ENCODE results near the gene OR4D1. TPM values are rescaled to one million over a fixed set of nuclear protein-coding genes. Genes with fewer than 3 reads are reported as not detected.

OR4D1 gene
- total RNA-seq, 1 donor from 2014 or later: not detected

- Histone ChIP-seq H3K4me3 (ENCODE audit: low read depth, low read length) (no peak overlapping the region), H3K36me3 (ENCODE audit: control insufficient read depth, insufficient read depth, low read length) (peaks cover 1% of the 10 kb centered on the region), H3K27me3 (ENCODE audit: control insufficient read depth, insufficient read depth, low read length) (no peaks in the 10 kb centered on the region)
- no peak for TF ChIP-seq CTCF (IDR thresholded peaks at IDR 0.05; ENCODE audit: insufficient read depth, low read length, poor library complexity, severe bottlenecking)
- no peak for DNase-seq (ENCODE audit: low read depth)
Observed at GRCh38 chr17:58208344-58208743, 60.2 kb downstream of the OR4D1 start.

Other genes with a start within 250 kb of the OR4D1 start
- gene CUEDC1, start 193.0 kb upstream of the OR4D1 start, total RNA-seq: 24.6 and 27.7 TPM in 2 replicates
- gene VEZF1, start 160.1 kb upstream of the OR4D1 start, total RNA-seq: 78.3 and 88.8 TPM in 2 replicates
- 162 and 178 TPM in 2 replicates for gene SRSF1, start 141.1 kb upstream of the OR4D1 start, total RNA-seq
- 16.3 and 18.3 TPM in 2 replicates for gene DYNLL2, start 65.0 kb upstream of the OR4D1 start, total RNA-seq
- not detected in 2 replicates for gene OR4D2, start 18.6 kb downstream of the OR4D1 start, total RNA-seq
- not detected in 2 replicates for gene EPX, start 44.3 kb downstream of the OR4D1 start, total RNA-seq
- 16.8 and 17.5 TPM in 2 replicates for gene MKS1, start 70.9 kb downstream of the OR4D1 start, total RNA-seq
- gene LPO, start 90.2 kb downstream of the OR4D1 start, total RNA-seq: 0.17 and 0.48 TPM in 2 replicates
- 0.08 and 0.48 TPM in 2 replicates for gene MPO, start 132.6 kb downstream of the OR4D1 start, total RNA-seq
- gene TSPOAP1, start 180.4 kb downstream of the OR4D1 start, total RNA-seq: 9.4 and 13.5 TPM in 2 replicates
- 41.8 and 52.0 TPM in 2 replicates for gene SUPT4H1, start 203.8 kb downstream of the OR4D1 start, total RNA-seq